ENCODE data around the gene FDX2. TPM values are rescaled to one million over a fixed set of nuclear protein-coding genes. Genes with fewer than 3 reads are reported as not detected.

The FDX2 gene
- total RNA-seq, 1 donor from 2014 or later: 14.7 TPM

GRCh38 chr19:10299545-10300458 lies 16.0 kb downstream of the FDX2 start:
- DNase-seq: peak; percentile 25

DNA sequence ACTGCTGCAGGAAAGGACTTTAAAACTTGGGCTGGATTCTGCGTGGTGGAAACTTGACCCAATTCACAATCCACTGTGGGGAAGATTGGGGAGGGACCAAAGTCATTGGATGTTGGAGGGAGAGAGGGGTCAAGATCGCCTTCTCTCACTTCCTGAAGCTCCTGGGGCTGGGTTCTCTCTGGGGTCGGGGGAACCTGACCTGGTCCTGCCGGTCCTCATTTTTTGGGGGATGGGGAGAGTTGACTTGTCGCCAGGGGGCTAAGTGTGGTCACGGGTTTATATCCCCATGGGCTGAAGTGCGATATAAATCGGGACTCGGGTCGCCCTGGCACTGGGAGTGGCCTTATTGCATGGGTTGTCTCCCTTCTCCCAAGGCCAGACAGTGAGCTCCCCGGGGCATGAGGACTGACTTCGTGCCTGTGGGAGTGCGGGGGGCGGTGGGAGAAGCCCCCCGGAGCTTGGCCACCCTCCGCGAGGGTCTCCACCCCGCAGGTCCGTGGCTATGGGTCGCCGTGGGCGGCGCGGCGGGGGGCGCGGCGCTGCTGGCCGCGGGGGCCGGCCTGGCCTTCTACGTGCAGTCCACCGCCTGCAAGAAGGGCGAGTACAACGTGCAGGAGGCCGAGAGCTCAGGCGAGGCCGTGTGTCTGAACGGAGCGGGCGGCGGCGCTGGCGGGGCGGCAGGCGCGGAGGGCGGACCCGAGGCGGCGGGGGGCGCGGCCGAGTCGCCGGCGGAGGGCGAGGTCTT lies 19.8 kb downstream of the FDX2 start:
- no peak for DNase-seq

DNA sequence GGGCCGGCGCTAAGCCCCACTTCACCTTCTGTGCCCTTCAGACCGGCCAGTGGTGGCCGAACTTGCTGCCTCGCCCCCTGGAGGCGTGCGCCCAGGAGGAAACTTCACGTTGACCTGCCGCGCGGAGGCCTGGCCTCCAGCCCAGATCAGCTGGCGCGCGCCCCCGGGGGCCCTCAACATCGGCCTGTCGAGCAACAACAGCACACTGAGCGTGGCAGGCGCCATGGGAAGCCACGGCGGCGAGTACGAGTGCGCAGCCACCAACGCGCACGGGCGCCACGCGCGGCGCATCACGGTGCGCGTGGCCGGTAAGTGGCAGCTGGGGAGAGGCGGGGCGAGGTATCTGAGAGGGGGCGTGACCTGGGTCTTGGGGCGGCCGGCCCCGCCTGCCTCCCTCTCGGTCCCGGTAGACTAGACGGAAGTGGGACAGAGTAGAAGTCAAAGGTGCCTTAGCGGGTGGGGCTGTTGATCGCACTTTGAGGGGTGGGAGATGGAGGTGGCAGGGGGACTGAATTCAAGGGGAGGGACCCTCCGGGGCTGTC lies 20.4 kb downstream of the FDX2 start:
- DNase-seq: no peak

DNA sequence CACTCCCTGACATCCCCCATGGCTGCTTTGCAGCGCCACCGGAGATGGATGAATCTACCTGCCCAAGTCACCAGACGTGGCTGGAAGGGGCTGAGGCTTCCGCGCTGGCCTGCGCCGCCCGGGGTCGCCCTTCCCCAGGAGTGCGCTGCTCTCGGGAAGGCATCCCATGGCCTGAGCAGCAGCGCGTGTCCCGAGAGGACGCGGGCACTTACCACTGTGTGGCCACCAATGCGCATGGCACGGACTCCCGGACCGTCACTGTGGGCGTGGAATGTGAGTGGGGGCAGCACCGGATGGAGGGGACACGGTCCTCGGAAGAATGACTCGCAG lies 21.5 kb downstream of the FDX2 start:
- DNase-seq: no peak

- no peak for DNase-seq
These were observed 22.0 kb downstream of the FDX2 start for GRCh38 chr19:10293637-10294367.

DNA sequence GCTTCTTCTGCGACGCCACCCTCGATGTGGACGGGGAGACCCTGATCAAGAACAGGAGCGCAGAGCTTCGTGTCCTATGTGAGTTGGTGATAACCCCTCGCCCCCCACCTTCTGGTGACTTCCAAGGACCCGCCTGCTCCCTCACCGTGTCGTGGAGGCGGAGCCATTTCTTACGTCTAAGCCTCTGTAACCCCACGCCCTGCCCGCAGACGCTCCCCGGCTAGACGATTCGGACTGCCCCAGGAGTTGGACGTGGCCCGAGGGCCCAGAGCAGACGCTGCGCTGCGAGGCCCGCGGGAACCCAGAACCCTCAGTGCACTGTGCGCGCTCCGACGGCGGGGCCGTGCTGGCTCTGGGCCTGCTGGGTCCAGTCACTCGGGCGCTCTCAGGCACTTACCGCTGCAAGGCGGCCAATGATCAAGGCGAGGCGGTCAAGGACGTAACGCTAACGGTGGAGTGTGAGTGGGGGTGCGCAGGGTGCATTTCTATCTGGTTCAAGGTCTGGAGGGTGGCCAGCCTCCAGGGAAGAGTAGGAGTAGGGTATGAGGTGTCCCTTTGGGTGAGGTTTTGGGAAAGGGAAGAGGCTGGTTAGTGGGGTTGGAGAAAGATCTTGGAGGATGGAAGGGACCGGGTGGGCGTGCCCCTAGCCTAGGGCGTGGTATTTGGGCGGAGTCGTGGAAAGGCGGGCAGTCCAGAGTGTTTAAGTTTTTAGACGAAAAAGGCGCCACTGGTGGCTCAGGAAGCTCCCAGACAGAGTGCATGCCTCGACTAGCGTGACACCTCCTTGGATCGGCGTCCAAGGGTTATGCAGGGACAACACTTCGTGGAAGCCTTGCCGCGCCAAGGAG lies 22.8 kb downstream of the FDX2 start:
- DNase-seq: no peak

DNA sequence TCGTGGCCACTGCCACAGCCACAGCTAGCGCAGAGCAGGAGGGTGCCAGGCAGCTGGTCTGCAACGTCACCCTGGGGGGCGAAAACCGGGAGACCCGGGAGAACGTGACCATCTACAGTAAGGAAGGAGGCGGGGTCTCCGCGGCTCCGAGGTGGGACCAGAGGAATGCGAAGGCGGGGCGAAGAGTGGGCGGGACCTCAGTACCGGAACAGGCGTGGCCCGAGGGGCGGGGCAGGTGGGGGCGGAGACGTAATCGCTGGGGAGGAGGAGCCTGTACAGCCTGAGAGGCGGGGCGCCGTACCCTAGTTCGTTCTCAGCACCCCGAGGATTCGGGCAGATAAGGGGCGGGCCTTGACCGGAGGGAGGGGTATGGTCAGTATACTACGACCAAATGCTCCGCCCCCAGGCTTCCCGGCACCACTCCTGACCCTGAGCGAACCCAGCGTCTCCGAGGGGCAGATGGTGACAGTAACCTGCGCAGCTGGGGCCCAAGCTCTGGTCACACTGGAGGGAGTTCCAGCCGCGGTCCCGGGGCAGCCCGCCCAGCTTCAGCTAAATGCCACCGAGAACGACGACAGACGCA lies 23.5 kb downstream of the FDX2 start:
- peak; percentile 35 for DNase-seq

DNA sequence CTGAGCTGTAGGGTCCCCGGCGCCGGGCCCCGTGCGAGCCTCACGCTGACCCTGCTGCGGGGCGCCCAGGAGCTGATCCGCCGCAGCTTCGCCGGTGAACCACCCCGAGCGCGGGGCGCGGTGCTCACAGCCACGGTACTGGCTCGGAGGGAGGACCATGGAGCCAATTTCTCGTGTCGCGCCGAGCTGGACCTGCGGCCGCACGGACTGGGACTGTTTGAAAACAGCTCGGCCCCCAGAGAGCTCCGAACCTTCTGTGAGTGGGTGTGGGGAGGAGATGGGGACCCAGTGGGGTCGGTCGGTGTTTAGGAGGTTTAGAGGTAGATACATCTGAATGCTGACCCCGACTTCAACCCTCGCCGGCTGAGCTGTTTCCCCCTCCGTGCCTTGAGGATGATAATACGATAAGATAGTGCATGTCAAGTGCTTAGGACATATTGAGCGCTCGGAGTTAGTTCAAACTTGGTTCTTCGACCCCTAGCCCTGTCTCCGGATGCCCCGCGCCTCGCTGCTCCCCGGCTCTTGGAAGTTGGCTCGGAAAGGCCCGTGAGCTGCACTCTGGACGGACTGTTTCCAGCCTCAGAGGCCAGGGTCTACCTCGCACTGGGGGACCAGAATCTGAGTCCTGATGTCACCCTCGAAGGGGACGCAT lies 24.1 kb downstream of the FDX2 start:
- no peak for DNase-seq

DNA sequence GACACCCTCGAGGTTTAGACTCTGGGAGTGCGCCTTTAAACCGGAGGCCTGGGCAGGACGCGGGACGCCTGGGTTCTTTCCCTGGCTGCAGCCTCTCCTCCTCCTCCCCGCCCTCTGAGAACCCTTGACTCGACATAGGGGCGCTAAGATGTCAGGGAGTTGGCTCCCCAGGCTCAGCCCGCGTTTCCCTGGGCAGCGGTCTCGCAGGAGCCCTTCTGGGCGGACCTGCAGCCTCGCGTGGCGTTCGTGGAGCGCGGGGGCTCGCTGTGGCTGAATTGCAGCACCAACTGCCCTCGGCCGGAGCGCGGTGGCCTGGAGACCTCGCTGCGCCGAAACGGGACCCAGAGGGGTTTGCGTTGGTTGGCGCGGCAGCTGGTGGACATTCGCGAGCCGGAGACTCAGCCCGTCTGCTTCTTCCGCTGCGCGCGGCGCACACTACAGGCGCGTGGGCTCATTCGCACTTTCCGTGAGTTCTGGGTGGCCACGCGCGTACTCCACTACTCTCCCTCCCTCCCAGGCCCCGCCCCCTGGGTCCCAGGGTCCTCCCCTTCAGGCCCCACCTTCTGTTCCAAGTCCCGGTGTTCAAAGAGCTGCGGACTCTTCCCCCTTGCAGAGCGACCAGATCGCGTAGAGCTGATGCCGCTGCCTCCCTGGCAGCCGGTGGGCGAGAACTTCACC lies 24.8 kb downstream of the FDX2 start:
- no peak for DNase-seq

DNA sequence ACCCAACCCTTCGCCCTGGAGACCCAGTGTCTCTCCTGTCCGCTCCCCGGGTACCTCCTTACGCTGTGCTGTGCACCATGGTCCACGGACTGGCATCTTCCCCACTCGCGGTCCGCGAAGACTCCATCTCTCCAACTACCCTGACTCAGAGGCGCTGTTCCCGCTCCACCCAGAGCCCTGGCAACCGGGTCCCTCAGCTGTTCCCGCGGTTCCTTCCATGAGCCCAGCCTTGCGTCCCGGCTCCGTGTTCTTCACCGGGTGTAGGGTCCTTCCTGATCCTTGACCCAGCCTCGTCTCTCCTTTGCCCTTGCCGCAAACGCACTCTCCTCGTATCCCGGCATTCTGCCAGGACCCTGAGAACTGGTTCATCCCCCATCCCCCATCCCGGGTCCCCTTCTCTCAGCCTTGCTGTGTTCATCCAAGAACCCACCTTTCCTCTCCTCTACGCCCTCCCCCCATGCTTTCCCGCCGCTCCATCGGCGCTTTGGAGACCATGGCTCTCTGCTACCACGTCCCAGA lies 25.4 kb downstream of the FDX2 start:
- DNase-seq: no peak

GRCh38 chr19:10289836-10290356 lies 25.9 kb downstream of the FDX2 start, which contains the start of gene ICAM5:
Gene ICAM5 (plus strand): TSS chr19:10289952. CDS start chr19:10290044, 92 bp downstream.
- peak; percentile 54 for DNase-seq

DNA sequence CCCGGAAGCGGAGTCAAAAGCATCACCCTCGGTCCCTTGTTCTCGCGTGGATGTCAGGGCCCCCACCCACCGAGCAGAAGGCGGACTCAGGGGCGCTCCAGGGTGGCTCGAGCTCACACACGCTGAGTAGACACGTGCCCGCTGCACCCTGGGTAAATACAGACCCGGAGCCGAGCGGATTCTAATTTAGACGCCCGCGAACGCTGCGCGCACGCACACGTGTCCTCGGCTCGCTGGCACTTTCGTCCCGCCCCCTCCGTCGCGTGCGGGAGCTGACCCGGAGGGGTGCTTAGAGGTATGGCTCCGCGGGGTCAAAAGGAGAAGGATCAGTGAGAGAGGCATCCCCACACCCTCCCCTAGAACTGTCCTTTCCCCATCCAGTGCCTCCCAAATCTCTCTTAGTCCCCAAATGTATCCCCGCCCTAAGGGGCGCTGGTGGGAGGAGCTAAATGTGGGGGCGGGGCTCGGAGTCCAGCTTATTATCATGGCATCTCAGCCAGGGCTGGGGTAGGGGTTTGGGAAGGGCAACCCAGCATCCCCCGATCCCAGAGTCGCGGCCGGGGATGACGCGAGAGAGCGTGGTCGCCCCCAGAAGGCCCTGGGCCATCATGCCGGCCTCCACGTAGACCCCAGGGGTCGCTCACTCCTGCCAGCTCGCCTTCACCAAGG lies 26.5 kb downstream of the FDX2 start:
- peak; percentile 48 for DNase-seq

GRCh38 chr19:10288662-10289166 lies 27.1 kb downstream of the FDX2 start:
- DNase-seq: peak; percentile 11

- DNase-seq: no peak
These were observed 28.7 kb downstream of the FDX2 start, which contains the start of gene ICAM4 for GRCh38 chr19:10286803-10287737. Gene ICAM4 (plus strand): TSS chr19:10286955. CDS start chr19:10287013, 58 bp downstream.

- DNase-seq: no peak
These were observed 30.4 kb downstream of the FDX2 start for GRCh38 chr19:10285393-10285792.

GRCh38 chr19:10284960-10285278 lies 30.9 kb downstream of the FDX2 start:
- no peak for DNase-seq
